Stimulated activated effector memory CD8-positive, alpha-beta T cell treated with anti-CD3 and anti-CD28 coated beads, Interleukin-12 subunit alpha, Interleukin-12 subunit beta, amount 100 ng/mL, for 72 hours (primary cell): ENCODE results near the gene ARFGAP3.

Source experiments
- ATAC-seq: fragments of 150-1000 bp; cut with Tn5 transposase; 2 replicates; pipeline ENCODE4 v1.10.0; 2021
- DNase-seq, 2 donors: peaks; one replicate each; pipeline ENCODE4 v3.0.0; 2021 to 2022; ENCODE audit warnings: low spot score in 2 of 2
- H3K27ac Mint-ChIP-seq: one replicate; pipeline ENCODE4 v1.8.0; 2022; ENCODE audit warnings: mild to moderate bottlenecking, mixed read lengths
- H3K36me3 Mint-ChIP-seq: one replicate; pipeline ENCODE4 v1.8.0; 2022; ENCODE audit warnings: mild to moderate bottlenecking, mixed read lengths
- H3K4me1 Mint-ChIP-seq: one replicate; pipeline ENCODE4 v1.8.0; 2022; ENCODE audit warnings: mixed read lengths
- H3K4me3 Mint-ChIP-seq: one replicate; pipeline ENCODE4 v1.8.0; 2022; ENCODE audit warnings: mild to moderate bottlenecking, mixed read lengths
- H3K9me3 Mint-ChIP-seq: one replicate; pipeline ENCODE4 v1.8.0; 2022; ENCODE audit warnings: mixed read lengths

ARFGAP3 gene

DNA sequence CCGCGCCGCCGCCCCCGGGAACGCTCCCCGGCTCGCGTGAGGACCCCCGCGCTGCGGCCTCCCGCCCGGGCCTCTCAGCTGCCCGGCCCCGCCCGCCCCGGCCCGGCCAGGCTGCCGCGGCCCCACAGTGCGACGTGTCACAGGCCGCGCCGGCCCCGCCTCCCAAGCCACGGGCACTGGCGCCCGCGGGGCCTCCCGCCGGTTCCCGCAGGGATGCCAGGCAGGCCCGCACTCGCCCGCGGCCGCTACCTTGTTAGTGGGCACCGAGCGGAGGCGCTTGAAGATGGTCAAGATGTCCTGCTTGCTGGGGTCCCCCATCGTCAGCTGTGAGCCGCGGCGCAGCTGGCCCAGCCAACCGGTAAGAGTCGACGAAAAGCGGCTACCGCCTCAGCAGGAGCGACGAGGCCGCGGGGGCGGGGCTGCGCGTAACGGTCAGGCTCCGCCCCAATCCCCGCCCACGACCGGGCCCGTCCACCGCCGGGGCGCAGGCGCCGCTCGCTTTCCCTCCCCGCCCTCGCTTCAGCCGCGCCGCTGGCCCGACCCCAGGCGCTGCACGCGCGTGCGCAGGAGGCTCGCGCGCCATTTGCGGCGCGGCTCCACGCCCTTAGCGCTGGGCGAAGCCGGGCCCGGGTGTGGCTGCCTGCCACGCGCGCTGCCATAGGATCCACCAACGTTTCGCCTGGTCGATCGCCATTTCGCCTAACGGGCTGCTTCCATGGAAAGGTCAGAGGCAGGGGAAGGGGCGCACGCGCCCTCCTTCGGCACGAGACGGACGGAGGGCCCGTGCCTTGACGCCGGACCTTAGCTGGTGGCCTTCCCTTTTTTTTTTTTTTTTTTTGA, at the start of gene ARFGAP3:
Gene ARFGAP3, minus strand, starts transcription at position 409 of the 840 bp plus-strand sequence. Its CDS starts 91 bp downstream, at position 318.
- ATAC-seq (peak; percentile 94), DNase-seq (peak; percentile 98)
- H3K4me1 Mint-ChIP-seq: peaks cover 3% of the 10 kb centered on the region
- H3K9me3 Mint-ChIP-seq: no peaks in the 10 kb centered on the region
- peaks cover 25% of the 10 kb centered on the region for H3K36me3 Mint-ChIP-seq
- H3K4me3 Mint-ChIP-seq: peak within 1 kb of the TSS; percentile 89
- H3K27ac Mint-ChIP-seq: peak within 1 kb of the TSS; percentile 95

DNA sequence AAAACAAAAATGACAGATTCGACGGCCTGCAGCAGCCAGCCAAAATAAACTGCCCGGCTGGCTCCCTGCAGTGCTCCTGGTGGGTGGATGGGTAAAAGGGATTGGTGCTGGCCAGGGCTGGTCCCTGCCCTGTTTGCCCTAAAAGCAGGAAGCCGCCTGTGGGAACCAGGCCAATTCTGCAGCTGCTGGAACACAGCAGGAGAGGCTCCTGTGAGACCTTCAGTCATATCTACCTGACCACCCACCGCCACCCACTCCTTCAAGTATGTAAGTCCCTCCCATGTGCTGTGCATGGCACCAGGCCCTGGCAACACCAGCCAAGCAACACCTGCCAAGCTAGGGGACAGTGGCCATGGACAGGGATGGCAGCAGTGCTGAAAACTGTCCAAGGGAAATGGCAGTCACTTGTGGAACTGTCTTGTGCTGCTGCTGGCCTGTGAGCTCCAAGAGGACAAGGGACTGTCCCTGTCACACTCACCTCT, 48.7 kb upstream of the ARFGAP3 start:
- Mint-ChIP-seq H3K36me3 (peaks cover 12% of the 10 kb centered on the region), H3K4me1 (peaks cover 6% of the 10 kb centered on the region), H3K4me3 (no peak overlapping the region), H3K9me3 (no peaks in the 10 kb centered on the region), H3K27ac (no peak overlapping the region)
- ATAC-seq: no peak
- no peak for DNase-seq

DNA sequence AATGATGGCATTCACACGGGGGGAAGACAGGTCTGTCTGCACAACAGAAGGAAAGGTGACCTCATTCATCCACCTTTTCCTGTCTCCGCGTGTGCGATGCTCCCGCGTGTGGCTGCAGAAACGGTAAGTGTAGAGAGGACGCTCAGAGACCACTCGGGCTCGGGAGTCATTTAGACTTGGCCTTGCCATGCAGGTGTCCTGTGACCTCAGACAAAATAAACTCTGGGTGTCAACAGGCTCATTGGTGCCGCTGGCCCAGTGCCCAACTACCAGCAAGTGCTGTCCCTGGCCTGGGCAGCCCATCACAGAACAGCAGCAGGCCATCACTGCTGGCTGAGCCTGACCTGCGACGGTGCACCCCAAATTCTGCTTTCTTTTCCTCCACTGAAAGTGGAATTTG, 48.1 kb upstream of the ARFGAP3 start:
- peaks cover 12% of the 10 kb centered on the region for H3K36me3 Mint-ChIP-seq
- no peak overlapping the region for H3K4me3 Mint-ChIP-seq
- DNase-seq: no peak
- H3K4me1 Mint-ChIP-seq: peaks cover 6% of the 10 kb centered on the region
- ATAC-seq: no peak
- H3K9me3 Mint-ChIP-seq: no peaks in the 10 kb centered on the region
- no peak overlapping the region for H3K27ac Mint-ChIP-seq

- Mint-ChIP-seq H3K27ac (no peak overlapping the region), H3K4me3 (no peak overlapping the region), H3K36me3 (peaks cover 6% of the 10 kb centered on the region), H3K4me1 (peaks cover 12% of the 10 kb centered on the region), H3K9me3 (no peaks in the 10 kb centered on the region)
- DNase-seq (no peak), ATAC-seq (no peak)
These were observed 47.0 kb upstream of the ARFGAP3 start for GRCh38 chr22:42904050-42904449.

- no peak for ATAC-seq
- H3K4me1 Mint-ChIP-seq: peaks cover 7% of the 10 kb centered on the region
- no peak for DNase-seq
- no peaks in the 10 kb centered on the region for H3K36me3 Mint-ChIP-seq
- H3K9me3 Mint-ChIP-seq: no peaks in the 10 kb centered on the region
- no peak overlapping the region for H3K4me3 Mint-ChIP-seq
- H3K27ac Mint-ChIP-seq: no peak overlapping the region
These were observed 45.9 kb upstream of the ARFGAP3 start for GRCh38 chr22:42902875-42903510.

DNA sequence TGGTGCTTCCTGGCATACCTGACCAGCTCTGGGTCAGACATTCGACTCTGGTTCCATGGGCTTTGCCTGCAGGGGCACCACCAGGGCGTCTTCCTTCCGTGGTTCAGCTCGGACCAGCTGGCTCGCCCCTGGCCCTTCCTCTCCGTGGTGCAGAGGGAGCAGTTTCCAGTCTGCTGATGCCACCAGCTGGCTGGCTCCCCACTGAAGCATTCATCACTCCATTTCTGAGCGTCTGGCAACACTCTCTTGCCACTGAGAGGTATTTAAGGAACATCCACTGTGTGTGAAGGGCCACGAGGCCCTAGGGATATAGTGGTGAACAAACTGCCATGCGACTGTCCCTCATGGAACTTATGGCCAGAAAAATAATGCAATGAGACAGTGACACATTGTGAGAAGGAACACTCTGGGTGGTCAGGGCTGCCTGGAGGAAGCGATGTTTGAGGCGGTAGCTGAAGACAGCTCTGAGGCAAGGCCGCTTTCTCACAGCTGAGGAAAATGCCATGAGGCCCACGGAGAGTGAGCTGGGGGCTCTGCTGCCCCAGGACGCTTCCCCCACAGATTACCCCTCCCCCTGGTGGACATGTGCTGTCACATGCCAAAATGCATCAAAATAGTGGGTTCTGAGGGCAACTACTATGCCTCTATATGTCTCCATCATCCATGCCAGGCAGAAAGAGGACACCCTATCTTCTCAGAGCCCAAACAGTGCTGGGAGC, 44.9 kb upstream of the ARFGAP3 start:
- Mint-ChIP-seq H3K4me3 (no peak overlapping the region), H3K9me3 (no peaks in the 10 kb centered on the region), H3K4me1 (peaks cover 14% of the 10 kb centered on the region), H3K36me3 (no peaks in the 10 kb centered on the region), H3K27ac (no peak overlapping the region)
- DNase-seq (no peak), ATAC-seq (no peak)

DNA sequence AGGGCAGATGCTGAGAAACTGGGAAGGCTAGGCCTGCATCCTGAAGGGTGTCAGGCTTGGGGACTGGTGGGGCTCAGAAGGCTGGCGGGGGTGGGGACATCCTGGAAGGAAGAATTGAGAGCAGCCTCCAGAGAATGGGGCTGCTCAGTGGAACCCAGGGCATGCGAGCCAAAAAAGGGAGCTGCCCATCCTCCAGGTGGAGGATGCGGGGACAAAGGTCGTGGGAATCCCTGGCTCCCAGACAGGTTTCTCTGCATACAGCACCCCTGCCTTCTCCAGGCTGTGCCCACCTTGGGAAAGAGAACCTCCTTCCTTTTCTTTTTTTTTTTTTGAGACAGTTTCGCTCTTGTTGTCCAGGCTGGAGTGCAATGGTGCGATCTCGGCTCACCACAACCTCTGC, 40.9 kb upstream of the ARFGAP3 start:
- H3K4me3 Mint-ChIP-seq: no peak overlapping the region

GRCh38 chr22:42895541-42895981, 38.5 kb upstream of the ARFGAP3 start:
- Mint-ChIP-seq H3K4me3 (peak overlapping the region; percentile 56), H3K36me3 (peaks cover 10% of the 10 kb centered on the region), H3K9me3 (no peaks in the 10 kb centered on the region), H3K4me1 (peaks cover 53% of the 10 kb centered on the region), H3K27ac (peak overlapping the region; percentile 85)
- no peak for DNase-seq
- ATAC-seq: no peak

More for the DNA sequence above, 40.9 kb upstream of the ARFGAP3 start:
- peaks cover 47% of the 10 kb centered on the region for H3K4me1 Mint-ChIP-seq
- peak overlapping the region; percentile 49 for H3K27ac Mint-ChIP-seq
- ATAC-seq: no peak
- no peak for DNase-seq
- H3K9me3 Mint-ChIP-seq: no peaks in the 10 kb centered on the region
- no peaks in the 10 kb centered on the region for H3K36me3 Mint-ChIP-seq

DNA sequence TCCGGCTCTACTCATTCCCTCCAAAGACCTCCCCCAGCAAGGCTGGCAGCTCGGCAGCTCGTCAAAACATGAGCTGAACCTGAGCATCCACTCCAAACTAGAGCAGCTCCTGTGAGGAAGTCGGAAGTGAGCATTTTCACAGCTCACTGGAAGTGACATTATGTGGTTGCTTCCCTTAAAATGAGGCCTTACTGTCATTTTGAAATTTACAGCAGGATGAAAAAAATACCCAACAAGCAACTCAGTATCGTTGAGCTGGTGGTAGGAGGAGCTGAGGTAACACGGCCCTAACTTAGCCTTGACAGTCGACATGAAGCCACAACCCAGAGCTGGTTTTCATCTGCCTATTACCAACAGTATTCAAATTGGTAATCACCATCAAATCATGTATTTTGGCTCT, 38.0 kb upstream of the ARFGAP3 start:
- Mint-ChIP-seq H3K9me3 (no peaks in the 10 kb centered on the region), H3K27ac (peak overlapping the region; percentile 85), H3K4me3 (peak overlapping the region; percentile 56), H3K4me1 (peaks cover 52% of the 10 kb centered on the region), H3K36me3 (peaks cover 14% of the 10 kb centered on the region)
- ATAC-seq (peak; percentile 93), DNase-seq (peak in 1 of 2 donors; percentile 61)

DNA sequence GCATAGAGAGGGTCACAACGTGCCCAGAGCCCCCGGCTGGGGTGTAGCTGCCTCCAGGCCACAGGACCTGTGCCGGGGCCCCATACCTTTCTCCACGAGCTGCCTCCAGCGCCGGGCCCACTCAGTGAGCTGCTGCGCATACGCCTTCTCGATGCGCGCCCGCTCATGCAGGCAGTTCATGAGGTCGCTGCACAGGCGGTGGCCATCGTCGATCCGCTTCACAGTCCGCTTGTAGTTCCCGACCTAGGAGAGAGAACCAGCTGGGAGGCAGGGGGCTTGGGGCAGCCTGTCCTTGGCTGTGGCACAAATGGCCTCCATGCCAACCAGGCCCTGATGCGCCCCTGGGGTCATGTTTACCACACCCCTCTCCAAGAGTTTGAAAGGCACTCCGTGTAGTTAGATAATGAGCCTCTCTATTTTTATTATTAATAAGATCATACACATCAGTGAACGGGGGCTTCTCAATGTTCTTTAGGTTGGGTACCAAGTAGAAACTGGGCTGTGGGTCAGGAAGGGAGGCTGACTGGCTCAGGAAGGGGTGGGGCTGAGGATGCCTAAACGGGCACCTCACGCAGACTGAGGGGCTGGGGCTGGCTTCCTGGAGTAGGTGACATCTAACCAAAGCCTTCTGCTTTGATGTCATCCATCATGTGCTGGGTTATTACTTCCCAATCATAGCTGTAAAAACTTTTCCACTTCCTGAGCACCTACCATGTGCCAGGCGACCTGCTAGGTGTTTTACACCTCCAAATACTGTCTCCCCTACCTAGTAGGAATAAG, 36.5 kb upstream of the ARFGAP3 start:
- Mint-ChIP-seq H3K4me3 (no peak overlapping the region), H3K27ac (peak overlapping the region; percentile 70), H3K36me3 (peaks cover 22% of the 10 kb centered on the region), H3K4me1 (peaks cover 58% of the 10 kb centered on the region), H3K9me3 (no peaks in the 10 kb centered on the region)
- ATAC-seq (no peak), DNase-seq (no peak)

- Mint-ChIP-seq H3K4me3 (no peak overlapping the region), H3K36me3 (peaks cover 29% of the 10 kb centered on the region), H3K4me1 (peaks cover 65% of the 10 kb centered on the region), H3K27ac (no peak overlapping the region), H3K9me3 (no peaks in the 10 kb centered on the region)
- DNase-seq (no peak), ATAC-seq (no peak)
These were observed 35.7 kb upstream of the ARFGAP3 start for GRCh38 chr22:42892571-42893316.

DNA sequence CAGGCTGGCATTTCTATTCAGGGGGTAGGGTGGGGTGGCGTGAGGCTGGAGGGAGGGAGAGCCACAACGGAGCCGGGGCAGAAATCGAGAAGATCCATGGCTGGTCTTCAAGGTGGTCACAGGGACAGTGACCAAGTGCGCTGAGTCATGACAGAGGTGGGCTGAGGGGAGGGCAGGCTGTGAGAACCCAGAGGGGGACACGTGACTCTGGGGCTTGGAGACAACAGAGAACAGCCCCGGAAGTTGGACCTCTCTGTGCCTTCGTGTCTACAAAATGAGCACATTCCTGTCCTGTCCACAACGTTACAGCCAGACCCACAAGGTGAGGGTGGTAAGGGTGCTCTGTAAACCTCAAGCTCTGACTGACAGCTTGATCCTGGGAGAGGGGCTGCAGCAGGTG, 35.1 kb upstream of the ARFGAP3 start:
- H3K9me3 Mint-ChIP-seq: no peaks in the 10 kb centered on the region
- H3K4me1 Mint-ChIP-seq: peaks cover 59% of the 10 kb centered on the region
- H3K4me3 Mint-ChIP-seq: no peak overlapping the region
- ATAC-seq (no peak), DNase-seq (no peak)
- peak overlapping the region; percentile 65 for H3K27ac Mint-ChIP-seq
- H3K36me3 Mint-ChIP-seq: peaks cover 34% of the 10 kb centered on the region

DNA sequence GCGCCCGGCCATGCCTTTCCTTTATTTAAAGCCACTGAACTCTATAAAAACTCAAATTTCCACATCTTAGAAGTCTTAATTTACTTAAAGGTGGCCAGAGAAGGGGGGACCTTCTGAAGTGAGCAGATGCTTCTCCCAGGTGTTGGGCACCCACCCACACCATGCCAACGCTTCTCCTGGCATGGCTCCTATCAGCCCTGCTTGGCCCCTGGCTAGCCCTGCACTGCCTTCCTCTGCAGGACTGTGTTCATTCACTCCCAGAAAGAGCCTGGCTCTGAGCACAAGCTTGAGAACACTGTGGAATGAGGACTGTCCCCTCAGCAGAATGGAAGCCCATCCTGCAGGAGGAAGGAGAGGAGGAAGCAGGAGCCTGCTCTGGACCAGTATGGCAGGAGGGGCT, 34.6 kb upstream of the ARFGAP3 start:
- no peak for DNase-seq
- H3K4me1 Mint-ChIP-seq: peaks cover 56% of the 10 kb centered on the region
- no peak for ATAC-seq
- peaks cover 38% of the 10 kb centered on the region for H3K36me3 Mint-ChIP-seq
- H3K27ac Mint-ChIP-seq: peak overlapping the region; percentile 65
- H3K4me3 Mint-ChIP-seq: no peak overlapping the region
- no peaks in the 10 kb centered on the region for H3K9me3 Mint-ChIP-seq

DNA sequence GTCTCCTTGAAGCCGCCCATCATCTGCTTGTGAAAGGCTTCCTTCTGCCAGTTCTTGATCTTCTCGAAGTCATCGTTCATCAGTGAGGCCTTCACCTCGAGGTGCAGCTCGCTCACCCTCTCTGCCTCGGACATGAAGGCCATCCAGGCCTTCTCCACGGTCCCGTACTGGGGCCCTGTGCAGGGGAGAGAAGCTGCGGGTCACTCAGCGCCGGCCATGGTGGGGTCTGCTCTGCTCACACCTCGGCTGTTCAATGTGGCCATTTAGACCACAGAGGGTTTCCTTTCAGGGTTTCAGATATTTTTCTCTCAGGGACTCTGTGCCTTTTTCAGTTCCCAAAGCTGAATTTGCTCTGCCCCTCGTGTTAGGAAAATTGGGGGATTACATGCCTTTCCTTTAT, 33.9 kb upstream of the ARFGAP3 start:
- H3K4me1 Mint-ChIP-seq: peaks cover 49% of the 10 kb centered on the region
- peak overlapping the region; percentile 65 for H3K27ac Mint-ChIP-seq
- DNase-seq: no peak
- H3K9me3 Mint-ChIP-seq: no peaks in the 10 kb centered on the region
- peaks cover 40% of the 10 kb centered on the region for H3K36me3 Mint-ChIP-seq
- ATAC-seq: no peak
- H3K4me3 Mint-ChIP-seq: no peak overlapping the region
